Kidney (tissue), 14 donors: ENCODE measurements around the gene PCNT. TPM values are rescaled to one million over a fixed set of nuclear protein-coding genes. Genes with fewer than 3 reads are reported as not detected.

Source experiments
- DNase-seq, 5 donors: peaks; one replicate each; pipeline ENCODE4 v3.0.0-alpha.2; 2013 to 2020
- FAIRE-seq: peaks from 2 replicates; lab custom pipeline; 2012; peaks lifted over from hg19 to GRCh38; lab: Jason Lieb, UNC
- H3K27ac ChIP-seq, 2 donors: one replicate each; pipeline ENCODE4 v1.7.0; 2013; ENCODE audit warnings: low read depth in 2 of 2, low read length in 2 of 2, inconsistent platforms in 1 of 2
- H3K27me3 ChIP-seq: one replicate; pipeline ENCODE4 v1.7.1; 2013; ENCODE audit warnings: low read length, inconsistent platforms; ENCODE audit not compliant: control insufficient read depth, insufficient read depth
- H3K36me3 ChIP-seq, 3 donors: one replicate each; pipeline versions ENCODE4 v1.7.0 to v1.7.1; 2013; ENCODE audit warnings: low read length in 3 of 3, control low read depth in 1 of 3, inconsistent platforms in 1 of 3; ENCODE audit not compliant: insufficient read depth in 3 of 3, control insufficient read depth in 2 of 3
- H3K4me1 ChIP-seq, 3 donors: one replicate each; pipeline versions ENCODE4 v1.7.0 to v1.7.1; 2013; ENCODE audit warnings: low read length in 3 of 3, inconsistent platforms in 1 of 3, low read depth in 1 of 3; ENCODE audit not compliant: control insufficient read depth in 2 of 3, insufficient read depth in 2 of 3
- H3K4me3 ChIP-seq, 3 donors: one replicate each; pipeline versions ENCODE4 v1.7.0 to v1.8.1; 2013; ENCODE audit warnings: low read length in 3 of 3, control low read depth in 1 of 3, inconsistent platforms in 1 of 3
- H3K9ac ChIP-seq, 3 donors: one replicate each; pipeline versions ENCODE4 v1.7.0 to v1.7.1; 2013; ENCODE audit warnings: low read length in 3 of 3, control low read depth in 1 of 3, inconsistent platforms in 1 of 3
- H3K9me3 ChIP-seq, 3 donors: one replicate each; pipeline versions ENCODE4 v1.7.0 to v1.7.1; 2013; ENCODE audit warnings: low read length in 3 of 3, control low read depth in 1 of 3, inconsistent platforms in 1 of 3; ENCODE audit not compliant: control insufficient read depth in 2 of 3, insufficient read depth in 1 of 3
- intact Hi-C: fragments of 100-400 bp; cut with DNase I; formaldehyde crosslinking; loops from one replicate; pipeline ENCODE4 v1.11.1; 2022
- polyA plus RNA-seq: library from polyadenylated mRNA; stranded (reverse); fragments of 350-450 nt; fragmentation: Illumina TruSeq; extraction: RNeasy Lipid Tissue Mini Kit (QIAGEN cat#74804); gene quantifications from one replicate; pipeline ENCODE4 v1.2.3, GENCODE V29; 2014; ENCODE audit warnings: low read depth, low replicate concordance; ENCODE audit not compliant: insufficient read depth
- total RNA-seq: library from RNA; stranded (reverse); fragmentation: NEBNext Ultra II Directional; extraction: Animal tissue kit (Norgen Biotek cat#: 25700); gene quantifications from one replicate; pipeline ENCODE4 v1.2.1, GENCODE V29; 2021
- TF ChIP-seq, protein P1 (sequence below): IDR thresholded peaks from 3 replicates; pipeline ENCODE4 v1.5.1; 2012; ENCODE audit warnings: mild to moderate bottlenecking, moderate library complexity, borderline replicate concordance; ENCODE audit not compliant: insufficient read depth; ENCODE audit errors: extremely low read depth
- donor health status: control.
- donor health status: control.
- donor health status: control.
- donor health status: control.
- donor health status: control.
- donor health status: DM: yes; HTN: yes; CAD: no.
- donor health status: Normal renal cell carcinoma (clear cell type).

Gene PCNT
- total and polyA plus RNA-seq, 2 donors from 2014 or later = 4.2 to 26.1 TPM

GRCh38 chr21:46284077-46284644 is 39.8 kb upstream of the PCNT start:
- DNase-seq = peak in 1 of 5 donors; percentile 20
- FAIRE-seq = no peak
- Histone ChIP-seq H3K36me3 (peaks cover 5 to 16% (median 16%) of the 10 kb centered on the region in 3 donors), H3K4me3 (peak overlapping the region in 1 of 3 donors; percentile 4), H3K4me1 (peaks cover 4 to 23% (median 21%) of the 10 kb centered on the region in 3 donors), H3K9me3 (no peaks in the 10 kb centered on the region), H3K9ac (no peak overlapping the region), H3K27me3 (no peaks in the 10 kb centered on the region), H3K27ac (peak overlapping the region in 1 of 2 donors; percentile 28)
- TF ChIP-seq, protein P1, sequence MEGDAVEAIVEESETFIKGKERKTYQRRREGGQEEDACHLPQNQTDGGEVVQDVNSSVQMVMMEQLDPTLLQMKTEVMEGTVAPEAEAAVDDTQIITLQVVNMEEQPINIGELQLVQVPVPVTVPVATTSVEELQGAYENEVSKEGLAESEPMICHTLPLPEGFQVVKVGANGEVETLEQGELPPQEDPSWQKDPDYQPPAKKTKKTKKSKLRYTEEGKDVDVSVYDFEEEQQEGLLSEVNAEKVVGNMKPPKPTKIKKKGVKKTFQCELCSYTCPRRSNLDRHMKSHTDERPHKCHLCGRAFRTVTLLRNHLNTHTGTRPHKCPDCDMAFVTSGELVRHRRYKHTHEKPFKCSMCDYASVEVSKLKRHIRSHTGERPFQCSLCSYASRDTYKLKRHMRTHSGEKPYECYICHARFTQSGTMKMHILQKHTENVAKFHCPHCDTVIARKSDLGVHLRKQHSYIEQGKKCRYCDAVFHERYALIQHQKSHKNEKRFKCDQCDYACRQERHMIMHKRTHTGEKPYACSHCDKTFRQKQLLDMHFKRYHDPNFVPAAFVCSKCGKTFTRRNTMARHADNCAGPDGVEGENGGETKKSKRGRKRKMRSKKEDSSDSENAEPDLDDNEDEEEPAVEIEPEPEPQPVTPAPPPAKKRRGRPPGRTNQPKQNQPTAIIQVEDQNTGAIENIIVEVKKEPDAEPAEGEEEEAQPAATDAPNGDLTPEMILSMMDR = no peak
- intact Hi-C loops = no loop called here

DNA sequence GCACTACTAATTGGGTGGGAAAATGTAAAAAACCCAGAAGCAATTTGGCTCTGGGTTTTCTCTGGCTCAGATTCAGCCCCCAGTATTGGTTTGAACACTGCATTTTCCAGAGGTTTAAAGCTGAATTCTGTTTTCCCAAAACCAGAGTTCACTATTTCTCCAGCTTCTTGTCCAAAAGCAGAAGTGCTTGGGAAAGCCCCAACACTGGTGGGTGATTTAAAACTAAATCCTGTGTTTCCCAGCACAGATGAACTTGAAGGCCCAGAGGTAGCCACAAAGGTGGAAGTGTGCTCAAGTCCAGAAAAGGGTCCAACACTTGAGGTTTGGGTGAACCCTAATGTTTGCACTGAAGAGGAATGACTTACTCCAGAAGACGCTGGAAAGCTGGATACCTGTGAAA is 39.2 kb upstream of the PCNT start:
- Histone ChIP-seq H3K9ac (peak overlapping the region in 2 of 3 donors; percentile 57 to 85), H3K27ac (no peak overlapping the region), H3K27me3 (no peaks in the 10 kb centered on the region), H3K4me1 (peaks cover 4 to 23% (median 21%) of the 10 kb centered on the region in 3 donors), H3K9me3 (no peaks in the 10 kb centered on the region), H3K4me3 (peak overlapping the region; percentile 74 to 98 (median 80)), H3K36me3 (peaks cover 2 to 10% (median 10%) of the 10 kb centered on the region in 3 donors)
- intact Hi-C loops = no loop called here
- FAIRE-seq = no peak
- TF ChIP-seq, protein P1 = no peak
- no peak for DNase-seq

- no peak for FAIRE-seq
- Histone ChIP-seq H3K27ac (peak within 1 kb of the TSS; percentile 79 to 90), H3K36me3 (peaks cover 2 to 7% (median 6%) of the 10 kb centered on the region in 3 donors), H3K9ac (peak within 1 kb of the TSS; percentile 57 to 96 (median 85)), H3K4me1 (peaks cover 4 to 23% (median 21%) of the 10 kb centered on the region in 3 donors), H3K4me3 (peak within 1 kb of the TSS; percentile 74 to 98 (median 80)), H3K9me3 (no peaks in the 10 kb centered on the region), H3K27me3 (no peaks in the 10 kb centered on the region)
- TF ChIP-seq, protein P1 = no peak
- intact Hi-C loops = no loop called here
- DNase-seq = no peak
Observed at GRCh38 chr21:46285206-46285661, 38.7 kb upstream of the PCNT start, which contains the start of gene MCM3AP. TSS of gene MCM3AP (minus strand) at chr21:46285611. CDS start at chr21:46285286, 325 bp downstream.
